ENCODE results near the gene NOTCH2.
"Not testable (repeated sequence)": the region's sequence is repeated elsewhere in the genome, so short reads cannot be mapped to it uniquely, and the experiment has no call there.

The NOTCH2 gene

GRCh38 chr1:120068683-120069066 lies 787 bp downstream of the NOTCH2 start:
- not testable (repeated sequence) for DNase-seq (ENCODE audit: low read depth)

DNA sequence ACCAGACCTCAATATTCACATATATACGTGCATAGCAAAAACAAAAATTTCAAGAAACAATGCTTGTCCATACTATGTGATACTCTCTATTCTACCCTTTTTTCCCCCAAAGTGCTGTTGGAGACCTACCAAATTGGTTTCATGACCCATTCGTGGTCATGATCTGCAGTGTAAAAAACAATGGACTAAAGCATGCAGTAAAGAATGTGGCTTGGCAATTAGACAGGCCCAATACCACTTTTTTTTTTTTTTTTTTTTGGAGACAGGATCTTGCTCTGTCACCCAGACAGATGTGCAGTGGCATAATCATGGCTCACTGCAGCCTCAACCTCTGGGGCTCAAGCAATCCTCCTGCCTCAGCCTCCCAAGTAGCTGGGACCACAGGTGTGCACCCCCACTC lies 21.3 kb downstream of the NOTCH2 start:
- not testable (repeated sequence) for DNase-seq (ENCODE audit: low read depth)

GRCh38 chr1:120041771-120042170 lies 27.7 kb downstream of the NOTCH2 start:
- not testable (repeated sequence) for DNase-seq (ENCODE audit: low read depth)

DNA sequence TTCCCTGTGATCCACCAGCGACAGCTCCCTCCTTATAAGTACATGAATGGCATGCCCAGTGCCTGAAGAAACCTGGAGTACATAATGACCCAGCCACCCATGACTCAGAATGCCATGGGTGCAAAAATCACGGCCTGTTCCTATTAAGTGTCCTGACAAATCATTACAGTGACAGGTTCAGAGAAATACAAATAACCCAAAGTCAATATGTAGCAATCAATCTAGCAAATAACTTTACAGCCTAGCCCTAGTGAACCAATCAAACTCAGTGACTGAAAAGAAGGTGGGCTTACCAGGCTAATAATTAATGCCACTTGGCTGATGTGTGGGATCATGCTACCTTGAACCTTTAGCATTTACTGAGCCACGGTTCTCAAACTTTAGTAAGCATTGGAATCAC lies 37.2 kb downstream of the NOTCH2 start:
- not testable (repeated sequence) for DNase-seq (ENCODE audit: low read depth)

GRCh38 chr1:120023791-120024190 lies 45.7 kb downstream of the NOTCH2 start:
- DNase-seq (ENCODE audit: low read depth), result not testable (repeated sequence)

GRCh38 chr1:120014978-120015377 lies 54.5 kb downstream of the NOTCH2 start:
- DNase-seq (ENCODE audit: low read depth), result not testable (repeated sequence)

- DNase-seq (ENCODE audit: low read depth), result not testable (repeated sequence)
These were observed 61.1 kb downstream of the NOTCH2 start for GRCh38 chr1:120008320-120008719.

GRCh38 chr1:120007850-120008249 lies 61.6 kb downstream of the NOTCH2 start:
- not testable (repeated sequence) for DNase-seq (ENCODE audit: low read depth)

DNA sequence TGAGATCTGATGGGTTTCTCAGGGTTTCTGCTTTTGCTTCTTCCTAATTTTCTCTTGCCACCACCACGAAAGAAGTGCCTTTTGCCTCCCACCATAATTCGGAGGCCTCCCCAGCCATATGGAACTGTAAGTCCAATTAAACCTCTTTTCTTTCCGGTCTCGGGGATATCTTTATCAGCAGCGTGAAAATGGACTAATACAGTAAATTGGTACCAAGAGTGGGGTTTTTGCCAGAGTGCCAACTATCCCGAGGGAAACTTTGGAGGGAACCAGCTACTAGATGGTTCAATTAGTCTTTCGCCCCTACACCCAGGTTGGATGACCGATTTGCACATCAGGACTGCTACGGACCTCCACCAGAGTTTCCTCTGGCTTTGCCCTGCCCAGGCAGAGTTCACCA lies 68.4 kb downstream of the NOTCH2 start:
- not testable (repeated sequence) for DNase-seq (ENCODE audit: low read depth)

GRCh38 chr1:119996731-119997312 lies 72.6 kb downstream of the NOTCH2 start:
- DNase-seq (ENCODE audit: low read depth), result not testable (repeated sequence)

DNA sequence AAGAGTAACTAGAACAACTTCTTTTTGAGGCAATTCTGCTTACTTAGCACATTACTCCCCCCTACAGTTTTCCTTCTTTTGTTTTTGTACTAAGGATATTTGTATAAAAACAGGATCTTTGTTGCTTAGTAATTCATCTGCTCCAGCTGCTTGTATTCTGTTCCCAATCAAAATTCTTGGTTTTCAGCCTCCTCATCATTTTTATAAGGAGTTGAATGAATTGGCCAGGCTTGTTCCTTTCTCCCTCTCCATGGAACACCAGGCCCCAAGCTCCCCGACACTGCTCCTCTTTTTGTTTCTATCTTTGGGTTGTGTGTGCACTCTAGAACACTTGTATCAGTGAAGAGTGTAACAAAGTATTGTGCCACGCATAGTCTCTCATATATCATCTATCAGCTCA lies 73.5 kb downstream of the NOTCH2 start:
- not testable (repeated sequence) for DNase-seq (ENCODE audit: low read depth)

- DNase-seq (ENCODE audit: low read depth), result no peak
These were observed 81.0 kb downstream of the NOTCH2 start for GRCh38 chr1:119988306-119989062.

- DNase-seq (ENCODE audit: low read depth), result no peak
These were observed 81.8 kb downstream of the NOTCH2 start for GRCh38 chr1:119987686-119988085.

DNA sequence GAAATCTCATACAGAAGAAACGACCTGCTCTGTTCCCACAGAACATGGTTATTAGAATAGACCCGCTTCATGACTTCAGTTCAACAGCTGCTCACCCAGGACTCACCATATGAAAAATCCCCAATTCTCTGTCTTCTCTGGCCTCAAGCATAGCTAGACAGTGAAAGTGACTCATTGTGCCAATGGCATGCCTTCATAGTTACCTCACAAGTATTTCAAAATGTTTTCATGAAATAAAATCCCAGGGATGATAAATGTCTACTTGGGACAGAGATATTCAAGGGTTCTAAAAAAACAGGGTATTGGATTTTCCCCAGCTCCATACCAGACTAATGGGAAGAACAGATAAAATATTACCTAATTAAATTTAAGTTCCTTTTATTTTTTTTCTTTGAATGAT lies 82.3 kb downstream of the NOTCH2 start:
- peak; percentile 70 for DNase-seq (ENCODE audit: low read depth)

GRCh38 chr1:119986007-119986497 lies 83.4 kb downstream of the NOTCH2 start:
- no peak for DNase-seq (ENCODE audit: low read depth)

DNA sequence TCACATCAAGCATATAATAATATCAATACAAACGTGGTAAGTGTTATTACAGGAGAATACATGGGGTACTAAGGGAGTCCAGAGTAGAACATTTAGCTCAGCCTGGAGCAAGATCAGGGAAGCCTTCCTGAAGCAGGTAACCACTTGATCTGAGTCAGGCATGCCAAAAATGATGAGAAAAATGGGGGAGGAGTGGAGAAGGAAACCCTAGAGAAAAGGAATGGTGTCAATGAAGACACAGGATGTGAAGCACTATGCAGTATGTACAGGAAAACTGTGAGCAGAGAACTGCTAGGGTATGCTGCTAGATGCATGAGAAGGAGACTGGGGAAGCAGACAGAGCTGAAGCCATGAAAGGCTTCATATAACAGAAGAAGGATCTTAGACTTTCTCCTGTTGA lies 84.7 kb downstream of the NOTCH2 start:
- no peak for DNase-seq (ENCODE audit: low read depth)

DNA sequence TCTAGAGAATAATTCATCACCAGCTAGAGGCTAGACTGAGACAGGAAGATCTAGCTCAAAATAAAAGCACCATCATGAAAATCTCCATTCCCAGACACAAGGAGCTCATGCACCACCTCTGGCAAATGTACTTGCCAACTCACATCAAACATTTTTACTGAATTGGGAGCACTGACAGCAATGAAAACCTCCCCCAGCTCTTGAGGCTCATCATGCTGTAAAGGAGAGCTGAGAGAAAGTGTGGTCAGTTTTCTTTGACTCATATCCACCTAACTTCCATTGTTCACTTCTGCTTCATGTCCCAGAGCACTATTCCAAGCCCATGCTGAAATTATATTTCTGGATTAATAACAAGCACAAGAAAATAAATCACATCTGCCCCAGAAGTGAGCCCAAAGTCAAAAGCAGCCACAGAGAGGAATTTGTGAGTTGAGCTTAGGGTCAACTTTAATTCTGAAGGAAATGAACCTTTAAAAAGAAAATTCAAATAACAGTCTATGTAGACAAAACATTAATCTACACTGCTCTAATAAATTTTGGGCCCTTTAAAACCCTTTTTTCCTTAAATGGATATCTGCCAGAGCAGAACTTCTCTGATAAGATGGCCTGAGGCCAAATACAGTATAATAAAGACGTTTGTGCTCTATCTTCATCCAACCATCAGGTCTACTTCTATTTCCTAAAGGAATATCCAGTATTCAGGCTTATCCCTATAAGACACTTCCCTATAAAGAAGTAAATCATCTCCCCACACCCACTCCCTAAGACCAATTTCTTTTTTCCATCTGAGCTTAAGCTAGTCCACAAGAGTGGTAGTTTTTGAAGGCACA lies 87.3 kb downstream of the NOTCH2 start:
- DNase-seq (ENCODE audit: low read depth), result no peak

DNA sequence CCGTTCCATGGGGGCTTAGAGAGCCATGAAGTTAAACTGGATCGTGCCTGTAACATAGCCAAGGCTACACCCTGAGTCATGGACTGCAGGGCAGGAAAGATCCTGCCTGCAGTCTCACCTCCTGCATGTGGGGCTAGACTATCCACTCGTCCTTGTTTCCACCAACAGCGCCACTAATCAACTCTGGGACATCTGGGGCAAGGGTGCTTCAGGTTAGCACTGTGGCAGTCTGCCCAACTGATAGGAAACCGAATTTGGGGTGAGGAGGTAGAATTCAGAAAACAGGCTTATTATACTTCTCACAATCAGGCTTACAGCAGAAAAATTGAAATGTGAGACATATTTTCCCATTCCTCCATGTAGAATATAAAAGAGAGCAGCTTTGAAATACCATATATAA lies 88.0 kb downstream of the NOTCH2 start:
- no peak for DNase-seq (ENCODE audit: low read depth)

- DNase-seq (ENCODE audit: low read depth), result no peak
These were observed 91.4 kb downstream of the NOTCH2 start for GRCh38 chr1:119978018-119978505.

DNA sequence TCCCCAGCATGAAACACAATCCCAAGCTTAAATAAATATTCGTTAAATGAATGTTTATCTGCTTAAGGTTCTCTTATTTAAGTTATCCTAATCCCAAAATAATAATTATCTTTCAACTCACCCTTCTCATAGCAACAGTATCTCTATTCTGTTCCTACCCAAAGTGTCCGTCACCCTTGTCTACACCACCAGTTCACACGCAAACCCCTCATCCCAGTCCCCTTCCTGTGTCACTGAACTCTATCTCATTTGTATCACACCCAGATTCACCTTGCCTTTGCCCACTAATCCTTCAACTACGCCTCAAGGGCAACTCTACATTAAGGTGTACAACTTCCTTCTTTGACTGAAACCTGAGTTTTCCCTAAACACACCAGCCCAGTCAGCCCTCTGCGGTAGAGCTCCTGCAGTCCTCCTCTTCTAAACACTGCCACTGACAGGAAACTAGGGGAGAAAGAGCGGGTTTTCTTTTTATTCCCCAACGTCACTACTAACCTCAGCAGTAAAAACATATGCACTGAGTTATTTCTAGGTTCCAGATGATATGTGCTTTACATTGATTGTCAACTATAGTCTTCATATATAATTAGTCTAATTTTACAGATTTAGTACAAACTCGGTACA lies 92.2 kb downstream of the NOTCH2 start:
- not testable (repeated sequence) for DNase-seq (ENCODE audit: low read depth)

DNA sequence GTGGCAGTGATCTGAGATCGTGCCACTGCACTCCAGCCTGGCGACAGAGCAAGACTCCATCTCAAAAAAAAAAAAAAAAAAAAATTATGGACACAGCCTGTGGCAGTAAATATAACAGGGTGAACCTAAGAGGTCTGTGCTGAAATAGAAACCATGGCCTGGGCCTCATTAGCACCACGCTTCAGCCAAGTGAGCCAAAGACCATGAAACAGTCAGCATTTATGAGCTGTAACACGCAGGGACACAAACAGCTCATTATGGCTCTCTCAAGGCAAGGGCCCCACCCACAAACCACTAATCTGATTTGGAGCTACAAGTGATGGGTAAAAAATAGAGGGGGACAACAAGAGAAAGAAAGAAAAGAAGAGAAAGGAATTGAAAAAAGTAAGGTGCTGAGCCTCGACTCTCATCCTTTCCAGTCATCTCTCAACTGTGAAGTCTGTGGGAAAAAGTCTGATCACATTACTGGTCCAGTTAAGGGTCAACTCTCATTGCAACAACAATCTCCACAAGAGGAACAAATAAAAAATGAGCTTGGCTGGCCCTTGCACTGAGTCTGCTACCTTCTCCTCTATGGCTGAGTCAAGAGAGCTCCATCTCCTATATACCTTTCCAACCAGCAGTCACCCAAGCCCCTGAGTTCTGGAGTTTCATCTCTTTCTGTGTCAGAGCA lies 93.7 kb downstream of the NOTCH2 start:
- DNase-seq (ENCODE audit: low read depth), result peak; percentile 24

Data from fibroblast of the conjunctiva (primary cell).